LNCAP (cell line): ENCODE results near the gene HOXC4.

Experiments
- TF ChIP-seq, protein P1 (sequence below): fragments of 450-650 bp; IDR thresholded peaks from 2 replicates; pipeline ENCODE4 v1.5.1; 2017; ENCODE audit warnings: mild to moderate bottlenecking

Gene HOXC4

DNA sequence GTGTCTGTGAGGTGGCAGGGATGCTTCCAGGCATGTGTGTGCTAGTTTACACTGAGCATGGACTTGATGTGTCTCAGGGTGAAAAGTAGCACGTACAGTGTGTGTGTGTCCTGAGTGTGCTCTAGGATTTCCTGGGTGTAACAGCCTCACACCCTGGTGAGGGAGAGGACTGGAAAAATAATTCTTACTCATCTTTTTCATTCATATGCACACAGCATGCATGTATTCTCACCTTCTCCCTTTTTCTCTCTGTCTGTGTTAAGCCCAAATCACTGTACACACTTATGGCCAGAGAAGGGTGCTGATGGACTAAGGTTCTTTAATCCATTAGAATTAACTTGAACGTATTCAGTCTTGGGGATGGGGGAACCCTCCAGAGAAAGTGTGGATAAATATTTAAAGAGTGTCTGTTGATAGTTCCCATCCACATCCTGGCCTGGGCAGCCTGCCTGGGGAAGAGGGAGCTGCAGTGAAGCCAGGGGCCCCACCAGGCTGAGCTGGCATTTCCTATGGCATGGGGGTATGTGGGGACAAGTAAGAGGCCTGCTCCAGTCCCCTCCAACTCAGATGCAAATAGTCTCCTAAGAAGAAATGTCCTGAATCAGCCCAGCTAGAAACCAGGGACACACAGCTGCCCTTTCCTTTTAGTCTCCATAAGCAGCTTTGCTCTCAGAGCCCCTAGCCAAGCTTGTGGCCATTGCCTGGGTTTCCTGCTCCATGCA is 45.9 kb upstream of the HOXC4 start:
- TF ChIP-seq, protein P1, sequence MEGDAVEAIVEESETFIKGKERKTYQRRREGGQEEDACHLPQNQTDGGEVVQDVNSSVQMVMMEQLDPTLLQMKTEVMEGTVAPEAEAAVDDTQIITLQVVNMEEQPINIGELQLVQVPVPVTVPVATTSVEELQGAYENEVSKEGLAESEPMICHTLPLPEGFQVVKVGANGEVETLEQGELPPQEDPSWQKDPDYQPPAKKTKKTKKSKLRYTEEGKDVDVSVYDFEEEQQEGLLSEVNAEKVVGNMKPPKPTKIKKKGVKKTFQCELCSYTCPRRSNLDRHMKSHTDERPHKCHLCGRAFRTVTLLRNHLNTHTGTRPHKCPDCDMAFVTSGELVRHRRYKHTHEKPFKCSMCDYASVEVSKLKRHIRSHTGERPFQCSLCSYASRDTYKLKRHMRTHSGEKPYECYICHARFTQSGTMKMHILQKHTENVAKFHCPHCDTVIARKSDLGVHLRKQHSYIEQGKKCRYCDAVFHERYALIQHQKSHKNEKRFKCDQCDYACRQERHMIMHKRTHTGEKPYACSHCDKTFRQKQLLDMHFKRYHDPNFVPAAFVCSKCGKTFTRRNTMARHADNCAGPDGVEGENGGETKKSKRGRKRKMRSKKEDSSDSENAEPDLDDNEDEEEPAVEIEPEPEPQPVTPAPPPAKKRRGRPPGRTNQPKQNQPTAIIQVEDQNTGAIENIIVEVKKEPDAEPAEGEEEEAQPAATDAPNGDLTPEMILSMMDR: no peak

DNA sequence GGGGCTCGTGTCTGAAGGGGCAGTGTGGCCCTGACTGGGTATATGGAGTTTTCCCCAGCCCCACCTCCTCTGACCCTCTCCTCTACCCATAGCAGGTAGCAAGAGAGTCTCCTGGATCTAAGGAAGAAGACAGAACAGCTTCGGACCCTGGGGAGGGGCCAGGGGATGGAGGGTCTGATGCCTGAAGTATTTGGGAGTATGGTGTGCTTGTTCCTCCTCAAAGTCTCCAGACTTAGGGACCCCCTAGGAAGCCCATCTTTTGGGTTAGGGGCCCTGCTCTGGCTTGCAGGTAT is 45.4 kb upstream of the HOXC4 start:
- TF ChIP-seq, protein P1: no peak

DNA sequence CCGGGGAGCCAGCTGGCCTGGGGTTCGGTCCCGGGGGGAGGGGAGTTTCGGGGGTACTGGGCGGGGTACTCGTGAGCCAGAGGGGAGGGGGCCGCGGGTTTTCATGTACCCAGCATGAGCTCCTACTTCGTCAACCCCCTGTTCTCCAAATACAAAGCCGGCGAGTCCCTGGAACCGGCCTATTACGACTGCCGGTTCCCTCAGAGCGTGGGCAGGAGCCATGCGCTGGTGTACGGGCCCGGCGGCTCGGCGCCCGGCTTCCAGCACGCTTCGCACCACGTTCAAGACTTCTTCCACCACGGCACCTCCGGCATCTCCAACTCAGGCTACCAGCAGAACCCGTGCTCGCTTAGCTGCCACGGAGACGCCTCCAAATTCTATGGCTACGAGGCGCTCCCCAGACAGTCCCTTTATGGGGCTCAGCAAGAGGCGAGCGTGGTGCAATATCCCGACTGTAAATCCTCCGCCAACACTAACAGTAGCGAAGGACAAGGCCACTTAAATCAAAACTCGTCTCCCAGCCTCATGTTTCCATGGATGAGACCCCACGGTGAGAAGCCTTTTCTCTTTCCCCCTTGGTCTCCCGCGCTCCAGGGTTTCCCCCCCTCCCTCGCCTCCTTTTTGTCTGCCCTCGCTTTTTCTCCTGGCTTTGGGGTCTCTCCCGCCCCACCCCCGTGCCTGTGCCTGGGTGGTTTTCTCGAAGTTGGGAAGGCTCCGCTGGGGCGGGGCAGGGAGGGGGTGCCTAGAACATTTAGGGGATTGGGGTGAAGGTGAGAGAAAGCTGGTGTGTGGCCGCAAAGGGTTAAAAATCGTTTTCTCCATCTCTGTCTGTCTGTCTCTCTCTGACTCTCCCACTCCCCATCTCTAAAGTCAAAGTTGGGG is 44.2 kb upstream of the HOXC4 start:
- TF ChIP-seq, protein P1: no peak

GRCh38 chr12:54010053-54010971 is 43.3 kb upstream of the HOXC4 start:
- TF ChIP-seq, protein P1: no peak

DNA sequence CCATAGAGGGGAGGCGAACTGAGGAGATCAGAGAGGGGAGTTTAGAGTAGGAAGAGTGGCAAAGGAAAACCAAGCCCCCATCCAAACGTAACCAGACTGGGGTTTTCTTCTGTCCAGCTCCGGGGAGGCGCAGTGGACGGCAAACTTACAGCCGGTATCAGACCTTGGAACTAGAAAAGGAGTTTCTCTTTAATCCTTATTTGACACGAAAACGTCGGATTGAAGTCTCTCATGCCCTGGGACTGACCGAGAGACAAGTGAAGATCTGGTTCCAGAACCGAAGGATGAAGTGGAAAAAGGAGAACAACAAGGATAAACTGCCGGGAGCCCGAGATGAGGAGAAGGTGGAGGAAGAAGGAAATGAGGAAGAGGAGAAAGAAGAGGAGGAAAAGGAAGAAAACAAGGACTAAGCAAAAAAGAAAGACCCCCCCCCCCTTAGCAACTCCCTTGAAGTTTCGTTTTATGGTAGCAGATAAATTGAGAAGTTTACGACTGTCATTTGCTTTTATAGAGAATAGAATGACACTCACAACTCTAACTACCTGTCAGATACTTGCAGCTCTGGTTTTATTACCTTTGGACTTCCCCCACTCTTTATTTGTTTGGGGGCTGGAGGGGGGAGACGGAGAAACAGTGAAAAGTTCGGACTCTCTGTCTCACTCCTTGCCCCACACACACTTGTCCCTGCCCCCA is 42.5 kb upstream of the HOXC4 start:
- TF ChIP-seq, protein P1: no peak

GRCh38 chr12:54011665-54012532 is 41.7 kb upstream of the HOXC4 start:
- TF ChIP-seq, protein P1: no peak
